GM19463 (cell line): ENCODE measurements around the gene FMNL2.
"Not testable (repeated sequence)": the region's sequence is repeated elsewhere in the genome, so short reads cannot be mapped to it uniquely, and the experiment has no call there.

ENCODE experiments used
- ATAC-seq: cut with Tn5 transposase; IDR thresholded peaks from one replicate; pipeline ENCODE4 v1.9.1; 2021; ENCODE audit warnings: mild to moderate bottlenecking, moderate library complexity; ENCODE audit not compliant: unreplicated experiment

The FMNL2 gene

DNA sequence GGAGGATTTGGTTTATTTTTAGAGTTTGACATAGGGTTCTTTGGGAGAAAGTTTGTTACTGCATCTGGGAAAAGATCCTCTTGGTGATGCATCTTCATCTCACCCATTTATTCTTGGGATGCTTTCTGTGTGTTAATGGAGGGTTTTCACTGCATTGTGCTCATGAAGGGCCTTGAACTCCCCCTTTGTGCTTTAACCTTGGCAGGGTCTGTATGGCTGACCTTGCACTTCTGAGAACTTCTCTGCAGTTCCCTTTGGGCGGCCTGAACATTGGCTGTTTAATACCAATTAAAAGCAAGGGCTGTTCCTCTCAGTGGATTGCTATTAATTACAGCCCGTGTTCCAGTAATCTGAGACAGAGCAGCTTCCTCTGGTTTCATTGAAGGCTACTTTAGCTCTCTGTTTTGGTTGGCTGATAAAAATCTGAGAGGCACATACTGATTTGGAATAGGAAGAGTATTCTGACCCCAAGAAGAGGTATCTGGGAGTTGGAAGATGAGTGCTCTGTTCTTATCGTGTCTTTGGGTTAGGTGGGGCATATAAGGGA, 37.5 kb downstream of the FMNL2 start:
- ATAC-seq, result no peak

DNA sequence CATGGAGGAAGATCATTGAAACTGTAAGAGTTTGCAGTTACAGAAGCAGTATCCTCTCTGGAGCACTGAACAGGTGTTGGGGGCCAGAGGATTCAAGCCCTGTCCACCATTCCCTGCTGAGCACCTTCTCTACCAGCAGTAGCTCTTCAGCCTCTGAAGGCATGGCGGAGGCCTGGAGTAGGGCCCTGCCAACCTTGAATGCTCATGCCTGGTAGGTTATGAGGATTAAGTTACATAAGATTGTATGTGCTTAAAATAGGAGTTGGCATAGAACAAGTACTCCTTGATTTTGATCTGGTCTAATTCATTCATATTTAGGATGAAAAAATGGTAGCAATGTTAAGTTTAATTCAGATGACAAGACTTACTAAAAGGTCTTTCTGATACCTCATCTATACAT, 40.2 kb downstream of the FMNL2 start:
- ATAC-seq, result no peak

DNA sequence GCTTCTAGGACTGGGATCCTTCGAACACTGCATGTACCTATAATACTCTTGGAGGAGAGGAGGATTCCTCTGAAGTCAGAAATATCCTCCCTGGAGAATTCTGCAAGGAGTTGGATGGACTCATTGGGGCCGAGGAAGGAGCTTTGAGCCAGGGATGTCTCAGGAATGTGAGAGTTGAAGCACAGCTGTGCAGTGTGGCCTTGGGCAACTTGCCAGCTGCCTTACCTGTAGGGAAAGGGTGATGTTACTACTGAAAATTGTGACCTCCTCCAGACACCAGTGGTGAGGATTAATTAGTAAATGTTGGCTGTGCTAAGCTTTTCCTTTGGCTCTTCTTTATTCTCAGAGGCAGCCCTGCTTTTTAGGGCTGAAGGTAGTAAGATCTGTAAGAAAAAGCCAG, 41.4 kb downstream of the FMNL2 start:
- ATAC-seq, result no peak

DNA sequence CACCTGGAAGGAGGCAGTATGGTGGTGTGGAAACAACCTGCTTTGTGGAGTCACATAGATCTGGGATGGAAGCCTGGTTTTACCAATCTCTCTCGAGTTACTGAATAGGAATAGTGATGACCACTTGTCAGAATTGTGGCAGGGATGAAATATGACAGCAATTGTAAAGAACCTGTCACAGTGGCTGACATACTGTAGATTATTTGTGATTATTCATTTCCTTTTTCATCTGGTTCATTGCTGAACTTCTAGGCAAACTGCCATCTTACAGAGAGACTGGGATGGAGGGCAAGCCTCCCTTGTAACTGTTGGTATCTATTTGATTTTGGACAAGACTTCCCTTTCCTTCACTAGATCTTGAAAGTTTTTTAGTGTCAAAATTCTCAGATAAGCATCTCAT, 42.0 kb downstream of the FMNL2 start:
- ATAC-seq, result no peak

DNA sequence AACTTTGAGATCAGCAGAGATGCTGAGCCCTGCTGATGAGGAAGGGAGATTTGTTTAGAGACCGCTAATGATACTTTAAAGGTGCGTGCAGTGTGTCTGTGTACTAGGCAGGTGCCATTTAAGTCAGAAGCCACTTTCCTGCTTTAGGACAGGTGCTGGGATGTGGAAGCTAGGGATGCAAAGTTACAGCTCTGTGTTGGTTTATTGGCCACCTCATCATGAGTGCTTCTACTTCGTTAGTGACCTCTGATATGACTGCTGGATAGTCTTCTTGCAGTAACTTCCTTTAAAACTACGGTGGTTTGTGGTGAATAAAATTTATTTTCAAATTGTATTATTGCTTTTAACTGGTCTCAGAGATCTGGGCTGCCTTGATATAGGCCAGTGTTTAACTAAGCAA, 44.1 kb downstream of the FMNL2 start:
- no peak for ATAC-seq

DNA sequence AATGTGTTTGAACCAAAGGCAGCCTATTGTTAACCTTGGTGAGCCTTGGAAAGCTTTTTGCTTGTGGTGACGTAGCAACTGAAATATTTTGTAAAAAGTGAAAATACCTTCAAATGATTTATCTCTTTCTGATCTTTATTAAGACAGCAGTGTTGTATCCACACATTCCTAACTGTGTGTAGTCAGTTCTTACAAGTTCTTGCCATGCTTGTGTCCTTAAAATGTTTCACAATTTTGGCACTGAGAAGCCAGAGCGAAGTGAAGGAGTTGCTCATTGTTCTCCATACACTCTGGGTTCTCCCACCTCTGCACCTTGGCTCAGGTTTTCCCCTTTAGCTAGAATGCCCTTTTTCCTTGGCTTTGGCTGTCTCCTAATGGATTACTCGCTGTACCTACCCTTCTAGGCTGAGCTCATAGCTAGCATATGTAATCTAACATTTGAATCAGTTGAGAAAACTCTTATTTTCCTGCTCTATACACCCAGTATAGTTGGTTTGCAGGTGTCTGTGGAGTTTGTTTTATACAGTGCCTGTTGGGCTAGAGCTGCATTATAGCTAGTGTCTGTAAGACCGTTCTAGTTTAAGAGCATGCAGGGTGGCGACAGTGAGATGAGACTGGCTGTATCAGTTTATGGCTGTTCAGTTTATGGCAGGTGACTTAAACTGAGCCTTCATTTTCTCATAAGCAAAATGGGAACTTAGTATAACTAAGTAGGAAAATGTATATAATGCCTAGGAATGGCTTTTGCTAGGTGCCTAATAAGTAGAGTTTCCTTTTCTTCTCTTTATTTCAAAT, 45.5 kb downstream of the FMNL2 start:
- ATAC-seq, result no peak

DNA sequence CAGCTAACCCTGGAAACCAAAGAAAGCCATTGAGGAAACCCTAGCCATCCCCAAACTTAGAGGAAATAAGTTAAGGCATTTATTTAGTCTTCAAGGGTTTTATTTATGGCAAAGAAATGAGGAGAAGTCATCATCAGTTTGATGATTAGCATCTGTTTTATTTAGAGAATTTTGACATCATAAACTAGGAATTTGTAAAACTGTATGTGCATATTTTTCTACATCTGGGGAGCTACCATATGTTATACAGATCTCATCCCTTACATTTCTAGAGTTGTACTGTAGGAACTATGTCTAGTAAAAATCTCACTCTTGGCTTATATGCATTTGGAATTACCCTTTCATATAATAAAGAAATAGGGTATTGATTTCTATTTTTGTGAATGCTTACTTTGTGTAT, 48.7 kb downstream of the FMNL2 start:
- no peak for ATAC-seq

DNA sequence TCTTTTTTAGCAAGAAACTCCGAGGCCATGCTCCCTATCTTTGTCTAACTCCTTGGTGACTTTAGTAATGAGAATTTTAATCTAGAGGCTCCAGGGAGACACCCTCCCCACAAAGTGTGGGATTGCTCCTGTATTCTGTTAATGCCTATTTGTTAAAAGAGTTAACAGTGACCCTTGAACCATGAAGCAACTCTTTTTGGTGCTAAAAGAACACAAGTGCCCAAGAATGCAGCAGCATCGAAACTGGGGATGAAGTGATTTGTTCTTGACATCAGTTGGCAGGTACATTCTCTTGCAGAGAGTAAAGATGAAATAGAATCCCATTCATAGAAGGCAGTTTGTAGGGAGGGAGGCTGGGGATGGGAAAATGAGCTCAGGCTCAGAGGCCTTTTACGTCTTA, 50.0 kb downstream of the FMNL2 start:
- no peak for ATAC-seq

DNA sequence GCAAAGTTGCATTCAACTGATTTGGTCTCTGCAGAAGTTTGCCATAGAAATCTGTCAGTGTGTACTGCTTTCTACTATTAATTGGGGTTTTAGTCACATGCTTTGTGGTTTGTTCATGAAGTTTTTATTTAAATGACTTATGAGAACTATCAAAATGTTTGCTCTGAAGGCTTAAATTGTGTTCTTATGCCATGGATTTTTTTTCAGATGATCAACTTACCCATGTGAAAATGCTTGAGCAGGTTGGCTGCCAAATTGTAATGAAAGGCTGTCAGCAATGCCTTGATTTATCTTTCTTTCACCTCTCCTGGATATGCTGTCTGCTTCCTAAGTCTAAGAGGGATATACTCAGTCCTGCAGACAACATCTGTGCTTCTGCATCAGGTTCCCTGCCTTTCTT, 50.7 kb downstream of the FMNL2 start:
- ATAC-seq, result no peak

DNA sequence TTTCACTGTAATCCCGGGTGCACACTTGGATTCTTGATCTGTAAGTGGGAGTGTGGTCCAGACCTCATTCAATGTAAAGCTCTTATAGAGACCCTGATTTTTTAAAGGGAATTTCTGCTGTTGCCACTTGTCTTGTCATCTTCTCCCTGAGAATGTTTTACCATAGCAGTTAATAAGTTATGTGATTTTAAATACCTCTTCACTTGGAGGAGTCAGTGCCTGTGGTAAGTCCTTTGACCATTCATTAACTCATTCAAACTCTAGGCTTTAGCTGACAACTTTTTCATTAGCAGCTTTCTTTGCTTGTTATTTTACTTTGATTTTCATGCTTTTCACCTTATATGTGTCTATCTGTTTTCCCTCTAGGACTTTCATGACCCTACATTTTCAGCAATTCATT, 51.3 kb downstream of the FMNL2 start:
- no peak for ATAC-seq

DNA sequence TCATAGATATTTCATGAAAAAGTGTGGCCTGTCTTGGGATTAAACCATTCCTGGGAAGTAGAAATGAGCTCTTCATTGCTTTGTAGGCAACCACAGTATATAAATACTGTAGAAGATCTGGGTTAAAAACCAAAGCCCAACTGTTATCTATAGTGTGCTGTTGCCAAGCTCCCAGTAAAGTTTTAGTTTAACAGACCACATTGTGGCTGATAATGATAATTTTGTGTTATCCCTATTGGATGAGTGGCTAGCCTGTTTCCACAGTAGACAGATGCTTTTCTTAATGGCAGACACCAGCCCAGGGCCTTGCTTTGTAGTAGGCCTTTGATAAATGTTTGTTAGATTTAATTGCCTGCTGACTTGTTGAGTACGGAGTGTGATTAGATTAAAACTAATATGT, 52.1 kb downstream of the FMNL2 start:
- no peak for ATAC-seq

DNA sequence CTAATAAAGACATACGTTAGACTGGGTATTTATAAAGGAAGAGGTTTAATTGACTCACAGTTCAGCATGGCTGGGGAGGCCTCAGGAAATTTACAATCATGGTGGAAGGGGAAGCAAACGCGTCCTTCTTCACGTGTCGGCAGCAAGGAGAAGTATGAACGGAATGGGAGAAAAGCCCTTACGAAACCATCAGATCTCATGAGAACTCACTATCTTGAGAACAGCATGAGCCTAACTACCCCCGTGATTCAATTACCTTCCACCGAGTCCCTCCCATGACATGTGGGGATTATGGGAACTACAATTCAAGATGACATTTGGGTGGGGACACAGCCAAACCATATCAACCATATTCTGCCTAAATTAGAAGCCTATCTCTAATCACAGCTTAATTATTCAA, 53.3 kb downstream of the FMNL2 start:
- ATAC-seq, result not testable (repeated sequence)

DNA sequence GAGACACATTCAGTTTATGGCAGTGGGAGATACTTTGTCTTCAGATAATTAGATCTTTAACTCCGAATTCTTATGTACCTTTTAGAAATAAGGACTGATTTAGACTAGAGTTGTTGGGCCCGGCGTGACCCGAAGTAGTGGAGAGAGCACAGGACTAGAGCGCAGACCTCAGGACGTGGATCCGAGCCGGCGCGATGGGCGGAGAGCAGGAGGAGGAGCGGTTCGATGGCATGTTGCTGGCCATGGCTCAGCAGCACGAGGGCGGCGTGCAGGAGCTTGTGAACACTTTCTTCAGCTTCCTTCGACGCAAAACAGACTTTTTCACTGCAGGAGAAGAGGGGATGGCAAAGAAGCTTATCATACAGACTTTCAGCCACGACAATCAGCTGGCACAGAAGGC, 54.5 kb downstream of the FMNL2 start:
- no peak for ATAC-seq

DNA sequence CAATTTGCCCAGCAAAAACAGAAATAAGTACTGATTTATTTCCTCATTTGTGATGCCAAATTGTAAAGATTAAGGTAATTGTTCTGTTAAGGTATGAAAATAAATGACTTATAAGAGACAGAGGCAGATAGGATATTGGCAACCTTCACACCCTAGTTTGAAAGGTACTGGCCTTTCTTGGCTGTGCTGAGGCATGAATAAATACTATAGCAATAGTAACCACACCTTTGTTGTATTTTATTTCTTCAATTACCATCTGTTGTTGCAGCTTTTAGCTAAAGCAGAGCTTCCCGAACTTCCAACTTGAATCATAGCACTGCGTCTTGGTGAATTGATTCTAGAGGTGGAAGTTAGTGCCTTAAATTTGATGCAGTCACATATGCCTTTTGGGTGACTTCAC, 55.9 kb downstream of the FMNL2 start:
- no peak for ATAC-seq

DNA sequence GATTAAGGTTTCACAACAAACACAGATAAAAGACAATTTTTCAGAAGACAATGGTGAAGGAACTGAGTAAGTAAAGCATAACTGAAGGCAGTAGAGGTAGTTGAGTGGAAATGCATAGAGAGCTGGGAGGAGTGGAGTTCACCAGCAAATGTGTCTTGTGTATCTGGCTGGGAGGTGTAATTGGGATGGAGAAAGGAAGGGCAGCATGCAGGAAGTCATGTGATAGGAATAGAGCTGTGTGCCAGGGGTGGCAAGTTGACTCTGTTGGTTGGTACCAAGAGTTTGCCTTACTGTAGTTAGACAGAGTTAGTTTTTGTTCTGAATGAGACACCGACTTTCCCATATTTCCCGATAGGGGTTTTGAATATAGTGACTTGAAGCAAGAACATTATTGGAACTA, 56.3 kb downstream of the FMNL2 start:
- ATAC-seq, result no peak

DNA sequence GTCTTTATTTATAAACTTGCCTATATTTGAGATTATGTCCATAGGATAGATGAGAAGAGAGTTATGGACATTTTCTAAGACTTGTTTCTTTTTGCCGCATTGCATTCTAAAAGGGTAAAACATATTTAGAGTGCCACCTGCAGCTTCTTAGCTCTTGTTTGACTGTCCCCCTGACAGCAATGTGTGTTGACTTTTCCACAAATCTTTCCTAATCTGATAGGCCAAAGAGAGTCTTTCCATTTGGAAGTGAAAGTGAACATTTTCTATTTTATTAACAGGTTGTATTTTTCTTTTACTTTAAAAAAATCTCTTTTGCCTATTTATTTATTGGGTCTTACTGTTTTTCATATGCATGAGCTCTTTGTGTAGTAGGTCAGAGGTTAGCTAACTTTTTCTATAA, 58.4 kb downstream of the FMNL2 start:
- no peak for ATAC-seq

DNA sequence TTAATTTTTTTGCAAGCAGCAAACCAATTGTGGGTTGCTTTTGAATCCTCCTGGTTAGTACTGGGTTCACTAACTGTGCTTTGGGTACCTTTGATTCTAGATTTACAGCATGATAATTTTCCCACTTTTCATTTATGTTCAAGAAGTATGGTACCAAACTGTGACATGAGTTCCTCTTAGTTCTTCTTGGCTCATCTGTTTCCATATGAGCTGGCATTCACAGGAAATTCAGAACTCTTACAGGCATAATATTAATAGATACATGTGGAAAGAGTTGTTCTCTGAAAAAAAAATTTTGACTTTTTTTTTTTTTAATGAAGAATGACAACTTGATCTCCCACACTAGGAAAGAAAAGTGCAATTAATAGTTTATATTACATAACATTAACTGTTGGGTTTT, 59.4 kb downstream of the FMNL2 start:
- ATAC-seq, result no peak

DNA sequence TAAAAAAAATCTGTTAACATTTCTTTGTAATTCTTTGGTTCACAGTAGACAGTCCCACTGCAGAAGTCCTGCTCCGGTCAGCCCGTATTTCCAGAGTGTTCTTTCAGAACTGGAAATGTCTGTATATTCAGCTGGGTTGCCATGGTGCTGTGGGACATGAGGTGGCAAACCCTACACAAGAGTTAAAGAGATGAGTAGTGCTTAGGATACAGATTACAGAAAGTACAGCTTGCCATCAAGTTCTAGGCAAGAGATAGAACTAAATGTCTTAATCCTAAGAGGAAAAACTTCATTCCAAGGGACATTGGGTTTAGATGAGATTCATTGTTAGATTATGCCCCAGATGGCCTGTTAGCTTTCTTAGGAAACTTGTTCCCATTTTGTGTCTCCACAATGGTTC, 60.1 kb downstream of the FMNL2 start:
- ATAC-seq, result no peak

DNA sequence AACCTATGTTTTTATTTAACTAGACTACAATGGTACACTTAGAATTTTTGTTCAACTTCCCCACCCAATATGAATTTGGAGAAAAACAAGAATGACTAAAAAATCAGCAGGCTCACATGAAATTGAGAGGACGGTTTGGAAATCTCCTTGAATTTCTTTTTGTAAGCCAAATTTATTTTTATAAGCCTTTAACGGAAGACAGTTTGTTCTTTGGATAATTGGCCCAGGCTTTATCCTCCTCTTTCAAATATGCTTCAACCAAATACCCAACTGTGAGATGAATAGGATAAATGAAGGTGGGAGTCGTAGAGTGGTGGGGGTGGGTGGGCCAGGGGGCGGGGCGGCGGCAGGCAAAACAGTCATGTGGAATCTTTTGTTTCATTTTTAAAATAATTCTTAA, 60.6 kb downstream of the FMNL2 start:
- no peak for ATAC-seq

DNA sequence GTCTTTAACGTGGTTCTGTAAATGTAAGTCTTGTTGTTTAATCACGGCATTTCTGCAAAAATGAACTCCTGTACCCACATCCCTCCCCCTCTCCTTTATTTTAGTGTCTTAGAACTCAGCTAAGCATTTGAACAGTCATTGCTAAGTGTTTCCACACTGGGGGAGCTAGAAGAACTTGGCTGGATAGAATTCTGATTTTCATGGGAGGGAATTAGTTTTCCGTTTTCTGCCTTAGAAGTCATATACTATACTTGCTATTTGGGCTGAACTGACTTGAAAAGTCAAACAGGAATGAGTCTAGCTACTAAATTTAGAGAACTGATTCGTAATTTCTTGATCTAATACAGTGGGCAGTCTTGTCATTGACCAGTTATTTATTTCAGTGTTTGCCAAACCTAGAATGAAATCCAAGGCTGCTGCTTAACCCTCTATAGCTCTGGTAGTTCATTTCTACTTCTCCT, 61.1 kb downstream of the FMNL2 start:
- ATAC-seq, result no peak

DNA sequence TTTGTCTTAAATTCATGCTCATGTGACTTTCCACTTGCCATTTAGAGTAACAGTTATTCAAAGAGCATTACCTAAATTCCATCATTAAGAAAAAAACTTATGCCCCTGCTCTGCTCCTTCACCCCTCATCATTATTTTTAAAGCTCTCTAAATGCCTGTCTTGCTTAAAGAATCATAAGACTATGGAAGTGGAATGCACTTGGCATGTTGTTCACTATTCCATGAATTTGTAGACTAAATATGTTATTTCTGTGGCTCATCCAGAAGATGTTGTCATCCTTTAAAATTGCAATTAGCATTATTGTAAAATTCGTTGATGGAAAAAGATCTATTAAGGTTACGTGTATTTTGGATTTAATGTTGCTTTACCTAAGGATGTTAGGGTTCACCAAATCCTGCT, 61.8 kb downstream of the FMNL2 start:
- ATAC-seq, result no peak

DNA sequence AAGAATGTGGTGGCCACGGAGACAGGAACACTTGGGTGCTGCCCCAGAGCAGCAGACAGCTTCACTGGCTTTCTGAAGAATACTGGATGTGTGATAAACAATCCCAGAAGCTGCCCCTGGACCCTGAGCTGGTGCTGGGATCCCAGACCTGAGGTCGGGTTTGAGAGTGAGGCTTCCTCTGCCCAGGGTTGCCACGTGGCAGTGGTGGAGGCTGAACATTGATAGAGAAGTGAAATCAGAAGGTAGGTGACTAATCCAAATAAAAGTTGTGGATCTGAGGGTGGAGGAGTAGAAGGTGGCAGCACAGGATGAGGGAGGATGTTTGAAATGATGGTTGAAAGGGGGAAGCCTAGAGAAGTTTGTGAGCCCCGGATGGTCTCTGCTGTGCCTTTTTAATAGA, 64.0 kb downstream of the FMNL2 start:
- no peak for ATAC-seq
